Left hindlimb (tissue), 1 donor: ENCODE measurements around the gene CCDC12.
"Not testable (repeated sequence)": the region's sequence is repeated elsewhere in the genome, so short reads cannot be mapped to it uniquely, and the experiment has no call there.

Experiments used
- DNase-seq: peaks from one replicate; pipeline ENCODE4 v3.0.0-alpha.2; 2018

The CCDC12 gene

DNA sequence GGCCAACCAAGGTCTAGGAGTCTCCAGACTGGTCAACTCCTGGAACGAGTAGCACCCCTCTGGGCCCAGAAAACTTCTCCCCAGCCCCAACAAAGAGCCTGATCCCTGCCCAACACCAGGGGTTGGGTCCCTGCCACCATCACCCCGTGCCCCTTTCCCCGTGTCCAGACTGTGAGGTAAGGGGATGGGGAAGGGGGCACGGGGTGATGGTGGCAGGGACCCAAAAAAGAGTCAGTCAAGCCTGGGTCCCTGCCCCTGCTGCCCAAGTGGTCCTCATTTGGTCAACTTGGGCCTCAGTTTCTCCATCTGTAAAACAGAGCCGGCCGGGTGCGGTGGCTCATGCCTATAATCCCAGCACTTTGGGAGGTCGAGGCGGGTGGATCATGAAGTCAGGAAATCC, 1.8 kb upstream of the CCDC12 start:
- DNase-seq, result no peak

DNA sequence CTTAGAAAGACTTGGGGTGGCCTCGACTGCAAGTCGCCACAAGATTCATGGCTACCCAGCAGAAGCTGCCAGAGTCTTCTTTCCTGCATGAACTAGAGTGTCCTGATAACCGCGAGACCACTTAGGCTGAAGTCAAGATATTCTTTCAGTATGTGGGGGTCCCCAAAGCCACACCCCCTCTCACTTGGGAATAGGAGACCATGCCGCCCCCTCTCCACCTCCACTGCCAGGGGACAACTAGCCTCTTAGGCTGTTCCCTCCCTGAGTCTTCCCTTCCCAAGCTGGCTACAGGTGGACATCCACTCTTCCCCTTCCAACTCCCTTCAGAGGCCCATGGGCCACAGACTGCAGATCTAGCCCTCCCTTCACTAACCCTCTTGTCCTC, 1.3 kb upstream of the CCDC12 start:
- DNase-seq, result no peak

DNA sequence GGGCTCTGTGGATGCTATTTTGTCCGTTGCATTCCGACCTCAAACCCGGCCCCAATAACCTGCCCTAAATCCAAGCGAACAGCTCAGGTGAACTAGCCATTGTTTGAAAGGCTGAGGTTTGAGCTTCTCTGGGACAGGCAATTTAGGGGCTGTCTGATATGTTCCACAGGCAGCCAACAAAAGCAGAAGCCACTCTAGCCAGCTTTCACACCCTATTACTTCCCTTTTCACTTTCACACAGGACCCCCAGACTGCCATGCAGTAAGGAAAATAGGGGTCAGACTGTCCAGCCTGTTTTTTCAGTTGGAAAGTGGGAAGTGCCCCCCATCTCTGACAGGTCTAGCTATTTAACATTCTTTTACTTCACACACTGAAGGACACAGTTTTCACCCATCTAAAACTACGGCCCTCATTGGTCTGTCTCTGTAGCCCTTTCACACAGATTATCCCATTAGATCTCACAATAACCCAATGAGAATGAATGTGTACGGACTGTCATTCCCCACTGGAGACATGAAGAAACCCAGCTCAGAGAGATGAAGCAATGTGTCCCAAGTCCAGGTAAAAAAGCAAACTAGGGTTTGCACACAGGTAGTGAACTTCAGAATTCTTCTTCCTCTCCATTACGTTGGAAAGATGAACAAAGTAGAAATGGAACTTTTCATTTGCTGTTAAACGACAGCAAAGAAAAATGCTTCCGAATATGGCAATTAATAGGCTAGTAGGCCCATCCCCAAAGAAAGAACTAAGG, 1.9 kb downstream of the CCDC12 start:
- DNase-seq, result no peak

DNA sequence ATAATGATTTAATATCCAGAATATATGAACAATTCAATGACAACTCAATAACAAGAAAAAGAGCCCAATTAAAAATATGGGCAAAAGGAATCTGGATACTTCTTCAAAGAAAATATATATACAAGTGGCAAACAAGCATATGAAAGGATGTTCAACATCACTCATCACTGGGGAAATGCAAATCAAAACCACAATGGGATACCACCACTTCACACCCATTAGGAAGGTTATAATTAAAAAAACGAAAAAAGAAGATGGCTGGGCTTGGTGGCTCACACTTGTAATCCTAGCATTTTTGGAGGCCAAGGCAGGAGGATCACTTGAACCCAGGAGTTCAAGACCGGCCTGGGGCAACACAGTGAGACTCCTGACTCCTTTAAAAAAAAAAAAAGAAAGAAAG, 4.1 kb downstream of the CCDC12 start:
- DNase-seq, result no peak

DNA sequence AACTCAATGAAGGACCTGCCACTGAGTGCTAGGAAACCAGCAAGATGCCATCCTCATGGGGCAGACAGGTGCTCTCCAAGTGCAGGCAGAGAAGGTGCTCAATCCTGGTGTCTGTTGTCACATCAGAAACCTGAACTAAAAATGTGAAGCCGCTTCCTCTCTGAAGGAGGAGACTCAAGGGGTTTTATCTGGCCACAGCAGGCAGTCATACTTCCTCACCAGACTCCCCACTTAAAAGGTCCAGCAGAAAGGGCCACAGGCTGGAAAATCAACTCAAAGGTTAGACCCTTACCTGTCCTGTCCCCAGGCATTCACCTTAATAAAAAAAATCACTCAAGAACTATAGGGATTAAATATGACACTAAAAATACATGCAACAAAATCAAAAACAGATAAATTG, 4.8 kb downstream of the CCDC12 start:
- DNase-seq, result no peak

DNA sequence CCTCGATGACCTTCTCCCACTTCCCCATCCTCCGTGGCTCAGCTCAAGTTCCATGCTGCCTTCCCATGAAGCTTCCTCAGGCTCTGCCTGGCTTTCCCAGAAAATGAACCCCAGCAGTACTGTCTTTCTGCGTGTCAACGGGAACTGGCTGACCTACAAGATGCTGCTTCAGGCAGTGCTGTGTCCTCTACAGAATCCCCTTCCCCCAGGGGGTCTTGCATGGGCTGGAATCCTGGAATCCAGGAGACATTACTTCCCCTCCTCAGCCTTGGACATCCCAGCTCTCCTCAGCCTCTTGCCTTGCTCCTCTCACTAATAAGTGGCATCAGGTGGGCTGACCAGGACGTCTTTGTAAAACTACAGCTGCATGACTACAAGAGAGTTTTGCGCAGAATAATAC, 5.4 kb downstream of the CCDC12 start:
- DNase-seq, result no peak

DNA sequence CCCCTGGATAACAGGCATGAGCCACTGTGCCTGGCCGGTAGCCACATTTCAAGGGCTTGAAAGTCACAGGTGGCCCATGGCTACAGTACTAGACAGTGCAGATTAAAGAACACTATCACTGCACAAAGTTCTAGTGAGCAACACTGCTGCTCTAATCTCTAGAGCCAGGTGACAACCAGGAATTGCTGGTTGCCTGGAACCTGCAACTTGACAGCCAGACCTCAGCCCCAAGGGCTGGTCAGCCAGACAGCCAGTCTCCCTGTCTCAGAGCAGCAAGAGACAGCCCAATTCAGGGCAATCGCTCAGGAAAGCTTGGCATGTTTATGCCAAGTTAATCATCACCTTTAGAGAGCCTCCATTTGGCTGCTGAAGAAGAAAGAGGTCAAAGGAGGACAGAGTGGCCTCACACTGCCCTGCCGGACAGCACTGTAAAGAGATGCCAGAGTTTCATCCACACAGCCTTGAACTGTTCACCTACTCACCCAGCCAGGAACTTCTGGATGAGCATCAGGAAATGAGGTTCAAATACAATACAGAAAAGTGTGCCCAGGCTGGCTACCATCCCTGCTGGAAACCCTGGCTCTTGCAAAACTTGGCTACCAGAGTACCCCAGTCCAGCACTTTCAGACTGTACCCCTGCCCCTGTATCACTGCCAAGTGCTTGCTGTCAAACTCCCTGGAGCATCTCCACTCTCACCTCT, 6.0 kb downstream of the CCDC12 start:
- no peak for DNase-seq

DNA sequence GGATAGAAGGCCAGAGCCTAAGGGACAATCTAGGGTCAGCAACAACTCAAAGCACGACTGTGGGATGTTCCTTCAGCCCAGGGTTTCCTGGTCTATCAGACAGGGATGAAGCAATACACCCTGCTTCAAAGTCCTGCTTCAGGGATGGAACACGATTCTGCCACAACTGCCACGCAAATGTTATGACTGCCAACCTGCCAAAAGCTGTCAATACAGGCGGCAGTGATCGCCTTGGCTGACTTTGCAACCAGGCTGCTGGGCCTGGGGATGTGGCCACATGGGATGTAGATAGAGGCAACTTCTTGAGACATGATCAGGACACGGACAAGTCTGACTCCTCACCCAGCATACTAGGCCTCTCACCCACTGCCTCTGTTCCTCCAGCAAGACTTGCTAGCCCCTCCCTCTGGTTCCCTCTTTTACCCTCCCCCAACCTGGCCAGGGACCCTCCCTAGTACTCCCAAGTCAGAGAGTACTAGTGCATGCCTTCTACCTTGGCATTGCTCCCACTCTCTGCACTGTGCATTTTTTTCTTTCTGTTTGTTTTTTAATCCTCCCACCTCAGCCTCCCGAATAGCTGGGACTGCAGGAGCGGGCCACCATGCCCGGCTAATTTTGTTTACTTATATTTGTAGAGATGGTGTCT, 7.6 kb downstream of the CCDC12 start:
- DNase-seq, result no peak

DNA sequence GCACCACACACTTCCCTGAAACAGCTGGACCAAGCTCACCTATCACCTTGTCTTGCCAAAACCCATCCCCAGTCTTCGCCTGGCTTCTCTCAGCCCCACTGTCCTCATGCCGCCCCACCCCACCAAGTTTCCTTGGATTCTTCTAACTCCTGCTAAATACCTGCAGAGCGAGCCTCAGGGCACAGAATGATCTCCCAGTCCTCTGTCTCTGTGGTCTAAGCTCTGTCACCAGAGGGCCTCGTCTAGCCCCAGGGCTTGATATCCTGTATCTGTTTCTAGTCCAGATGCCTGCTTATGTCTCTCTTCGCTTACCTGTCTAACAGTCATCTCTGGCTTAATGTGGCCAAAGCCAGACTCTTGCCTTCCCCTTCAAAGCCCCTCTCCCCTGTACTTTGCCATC, 9.7 kb downstream of the CCDC12 start:
- DNase-seq, result no peak

DNA sequence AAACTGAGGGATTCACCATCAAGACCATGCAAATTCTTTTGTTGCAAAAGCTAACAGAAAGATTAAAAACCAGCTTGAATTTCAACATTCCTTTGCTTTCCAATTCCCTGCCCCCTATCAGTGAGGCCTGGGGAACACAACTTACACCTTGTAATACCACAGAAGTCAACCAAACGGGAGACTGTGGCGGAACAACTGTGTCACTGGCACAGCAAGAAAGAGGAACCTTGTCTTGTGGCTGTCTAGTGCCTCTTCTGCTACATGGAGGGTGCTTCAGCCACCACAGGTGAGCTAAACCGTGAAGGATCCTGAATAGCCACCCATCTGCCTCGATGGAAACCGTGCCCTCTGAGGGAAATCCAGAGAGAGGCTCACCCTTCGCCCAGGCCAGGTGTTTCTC, 11.4 kb downstream of the CCDC12 start:
- no peak for DNase-seq

DNA sequence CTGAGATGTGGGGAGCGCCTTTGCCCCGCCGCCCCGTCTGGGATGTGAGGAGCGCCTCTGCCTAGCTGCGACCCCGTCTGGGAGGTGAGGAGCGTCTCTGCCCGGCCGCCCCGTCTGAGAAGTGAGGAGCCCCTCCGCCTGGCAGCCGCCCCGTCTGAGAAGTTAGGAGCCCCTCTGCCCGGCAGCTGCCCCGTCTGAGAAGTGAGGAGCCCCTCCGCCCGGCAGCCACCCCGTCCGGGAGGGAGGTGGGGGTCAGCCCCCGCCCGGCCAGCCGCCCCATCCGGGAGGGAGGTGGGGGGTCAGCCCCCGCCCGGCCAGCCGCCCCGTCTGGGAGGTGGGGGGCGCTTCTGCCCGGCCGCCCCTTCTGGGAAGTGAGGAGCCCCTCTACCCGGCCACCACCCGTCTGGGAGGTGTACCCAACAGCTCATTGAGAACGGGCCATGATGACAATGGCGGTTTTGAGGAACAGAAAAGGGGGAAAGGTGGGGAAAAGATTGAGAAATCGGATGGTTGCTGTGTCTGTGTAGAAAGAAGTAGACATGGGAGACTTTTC, 12.4 kb downstream of the CCDC12 start:
- not testable (repeated sequence) for DNase-seq

DNA sequence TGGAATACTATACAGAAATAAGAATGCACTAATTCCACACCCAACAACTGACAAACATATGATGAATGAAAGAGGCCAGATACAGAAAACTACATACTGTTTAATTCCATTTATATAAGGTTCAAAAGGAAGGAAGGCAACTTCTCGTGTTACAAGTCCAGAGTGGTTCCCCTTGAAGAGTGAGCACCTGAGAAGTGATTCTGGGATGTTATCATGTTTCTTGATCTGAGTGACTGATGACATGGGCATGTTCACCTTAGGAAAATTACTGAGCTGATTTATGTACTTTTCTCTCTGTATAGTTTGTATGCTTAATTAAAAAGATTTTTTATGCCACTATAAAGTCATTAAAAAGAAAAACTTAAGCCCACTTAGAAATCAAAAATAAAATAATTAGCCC, 13.6 kb downstream of the CCDC12 start:
- no peak for DNase-seq

DNA sequence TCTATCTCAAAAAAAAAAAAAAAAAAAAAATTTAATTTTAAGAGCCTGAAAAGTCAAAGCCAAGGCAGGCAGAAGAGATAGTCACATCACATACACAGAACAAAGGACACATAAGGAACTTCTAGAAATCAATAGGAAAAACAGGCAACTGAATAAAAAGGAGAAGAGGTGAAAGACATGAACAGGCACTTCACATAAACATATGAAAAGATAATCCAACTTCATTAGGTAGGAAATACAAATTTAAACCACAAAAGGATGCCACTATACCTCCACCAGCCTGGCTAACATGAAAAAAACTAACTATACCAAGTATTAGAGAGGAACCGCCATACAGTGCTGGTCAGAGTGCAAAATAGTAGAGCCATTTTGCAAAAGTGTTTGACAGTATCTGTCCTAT, 14.1 kb downstream of the CCDC12 start:
- DNase-seq, result no peak

DNA sequence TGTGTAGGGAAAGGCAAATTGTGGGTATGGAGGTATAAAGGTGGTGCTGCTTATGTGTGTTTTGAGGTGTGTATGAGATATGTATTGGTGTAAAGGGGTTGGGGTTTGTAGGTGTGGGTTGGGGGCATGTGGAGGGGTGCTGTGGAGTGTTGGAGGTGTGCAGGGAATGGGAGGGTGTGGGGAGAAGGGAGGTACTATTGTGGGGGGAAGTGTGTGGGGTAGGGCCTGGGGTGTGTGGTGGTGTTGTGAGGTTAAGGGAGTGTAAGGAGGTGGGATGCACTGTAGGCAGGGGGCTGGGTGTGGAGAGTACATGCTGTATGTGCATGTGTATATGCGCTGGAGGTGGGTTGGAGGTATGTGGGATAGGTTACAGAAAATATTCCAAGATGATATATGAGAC, 15.7 kb downstream of the CCDC12 start:
- DNase-seq, result no peak

DNA sequence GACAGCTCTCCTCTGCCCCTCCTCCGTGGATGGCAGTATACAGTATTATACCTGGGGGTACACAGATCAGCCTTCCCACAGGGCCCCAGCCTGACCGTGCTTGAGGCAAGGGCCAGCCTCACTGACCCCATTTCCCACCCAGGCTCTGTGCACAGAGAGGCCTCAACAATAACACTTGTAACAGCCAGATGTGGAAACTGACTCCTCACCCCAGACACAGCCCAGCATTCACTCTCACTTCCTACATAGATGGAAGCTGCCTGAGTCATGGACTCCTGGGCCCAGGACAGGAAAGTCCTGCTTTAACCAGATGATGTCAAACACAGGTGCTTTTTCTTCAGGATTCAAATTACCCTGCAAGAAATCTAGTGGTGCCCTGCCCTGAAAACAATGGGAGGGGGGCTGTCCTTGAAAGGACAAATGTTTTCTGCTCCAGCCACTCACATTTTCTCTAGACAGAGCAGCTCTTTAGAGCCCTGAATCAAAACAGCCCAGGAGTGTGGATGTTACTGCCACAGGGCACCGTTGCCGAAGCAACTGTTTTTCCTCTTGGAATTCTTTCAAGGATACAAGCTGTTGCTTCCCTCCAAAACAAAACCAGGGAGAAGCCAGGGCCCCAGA, 16.4 kb downstream of the CCDC12 start:
- no peak for DNase-seq

DNA sequence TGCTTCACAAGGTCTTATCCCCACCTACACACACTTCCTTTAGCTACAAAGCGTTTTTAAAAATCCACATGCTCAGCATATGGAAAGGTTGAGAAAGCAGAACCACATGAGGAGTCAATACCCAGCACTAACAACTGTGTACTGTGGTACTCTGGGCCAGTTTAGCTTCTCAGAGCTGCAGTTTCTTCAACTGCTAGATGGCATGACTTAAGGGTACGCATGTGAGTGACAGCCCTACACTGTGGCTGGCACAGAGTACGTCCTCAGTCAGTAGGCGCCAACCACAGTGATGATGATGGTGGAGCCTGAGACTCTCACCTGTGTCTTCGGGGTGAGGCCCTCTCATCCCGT, 17.4 kb downstream of the CCDC12 start:
- no peak for DNase-seq

DNA sequence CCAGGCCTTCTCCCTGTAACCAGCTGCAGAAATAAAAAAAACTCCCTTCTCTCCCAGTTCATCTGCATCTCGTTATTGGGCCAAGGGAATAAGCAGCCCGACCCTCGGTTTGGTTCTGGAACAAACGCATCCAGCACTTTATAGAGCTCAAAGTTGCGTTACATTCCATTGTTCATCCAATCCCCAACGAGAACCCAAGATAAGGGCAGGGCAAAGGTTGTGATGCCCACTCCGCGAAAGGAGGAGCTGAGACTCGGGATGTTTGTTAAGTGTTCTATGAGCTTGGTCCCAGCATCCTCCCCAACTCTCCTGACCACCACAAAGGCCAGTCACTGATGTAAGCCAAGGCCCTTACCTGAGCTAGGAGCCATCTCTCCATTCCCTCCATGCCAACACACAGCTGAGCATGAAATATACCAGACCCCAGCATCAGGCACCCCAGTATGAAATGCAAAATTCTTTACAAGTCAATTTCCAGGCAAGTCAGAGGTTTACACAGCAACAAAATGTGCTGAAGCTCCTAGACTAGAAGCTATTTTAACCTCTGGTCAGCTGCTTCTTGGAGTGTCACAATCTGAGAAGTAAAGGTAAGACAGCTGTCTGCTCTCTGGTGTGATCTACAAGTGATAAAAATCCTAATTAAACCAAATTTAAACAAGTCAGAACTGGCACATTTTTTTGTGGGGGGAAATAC, 17.9 kb downstream of the CCDC12 start:
- DNase-seq, result no peak

DNA sequence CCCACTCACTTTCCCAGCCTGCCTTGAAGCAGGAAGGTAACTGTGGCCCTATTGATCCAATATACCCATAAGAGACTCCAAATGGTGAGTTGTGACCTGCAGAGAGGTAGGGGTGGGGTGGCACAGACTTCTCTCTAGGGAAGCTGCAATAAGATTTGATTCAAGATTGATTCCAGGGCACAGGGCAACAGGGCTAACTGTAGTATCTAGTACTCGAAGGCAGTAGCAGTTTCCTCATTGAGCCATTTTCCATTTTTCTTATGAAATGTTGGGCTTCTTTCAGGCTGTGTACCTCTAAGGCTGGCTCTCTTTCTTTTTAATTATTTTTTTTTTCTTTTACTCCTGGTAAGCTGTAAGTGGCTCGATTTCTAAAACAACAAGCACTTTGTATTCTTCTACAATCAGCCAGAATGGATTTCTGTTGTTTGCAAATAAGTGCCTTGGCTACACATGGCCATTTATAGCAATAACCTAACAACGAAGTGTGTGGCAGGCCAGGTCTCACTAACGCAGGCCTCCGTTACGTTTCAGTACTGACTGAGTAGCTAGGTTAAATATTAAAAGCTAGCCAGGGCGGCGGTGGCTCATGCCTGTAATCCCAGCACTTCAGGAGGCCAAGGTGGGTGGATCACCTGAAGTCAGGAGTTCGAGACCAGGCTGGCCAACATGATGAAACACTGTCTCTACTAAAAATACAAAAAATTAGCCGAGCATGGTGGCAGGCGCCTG, 19.3 kb downstream of the CCDC12 start:
- no peak for DNase-seq

DNA sequence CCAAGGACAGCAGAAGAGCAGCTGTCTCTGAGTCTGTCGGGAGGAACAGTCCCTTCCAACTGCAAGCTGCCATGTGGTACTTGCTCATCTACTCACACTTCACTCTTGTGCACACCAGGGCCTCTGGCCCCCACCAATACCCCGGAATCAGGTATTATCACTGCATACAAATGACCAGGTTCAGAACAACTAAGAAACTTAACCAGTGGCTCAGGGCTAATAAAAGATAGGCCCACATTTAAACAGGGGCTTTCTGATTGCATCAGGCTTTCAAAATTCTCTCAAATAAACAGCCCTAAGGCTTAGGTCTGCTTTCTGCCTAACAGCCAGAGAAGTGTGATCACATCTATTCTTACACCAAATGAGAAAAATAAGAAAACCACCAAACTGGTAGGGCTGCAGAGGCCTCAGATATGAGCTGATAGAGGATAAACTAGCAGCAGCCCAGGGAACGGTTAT, 20.7 kb downstream of the CCDC12 start:
- DNase-seq, result no peak

DNA sequence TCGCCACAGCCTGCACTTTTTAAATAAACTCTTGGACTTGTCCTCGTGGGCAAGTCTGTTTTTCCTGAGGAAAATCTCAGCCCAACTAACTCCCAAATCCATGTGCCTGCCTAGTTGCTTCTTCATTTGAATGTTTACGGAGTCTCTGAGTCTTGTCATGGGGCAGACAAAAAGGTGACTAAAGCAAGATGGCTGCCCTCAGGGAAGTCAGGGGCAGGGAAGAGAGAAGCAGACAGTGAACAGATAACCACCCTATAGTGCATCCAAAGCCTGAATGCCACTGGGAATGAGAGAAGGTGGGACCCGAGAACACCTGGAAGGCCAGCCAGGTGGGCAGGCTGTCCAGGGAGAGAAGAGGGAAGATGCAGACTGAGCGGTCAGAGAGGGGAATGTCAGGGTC, 21.4 kb downstream of the CCDC12 start:
- DNase-seq, result no peak

DNA sequence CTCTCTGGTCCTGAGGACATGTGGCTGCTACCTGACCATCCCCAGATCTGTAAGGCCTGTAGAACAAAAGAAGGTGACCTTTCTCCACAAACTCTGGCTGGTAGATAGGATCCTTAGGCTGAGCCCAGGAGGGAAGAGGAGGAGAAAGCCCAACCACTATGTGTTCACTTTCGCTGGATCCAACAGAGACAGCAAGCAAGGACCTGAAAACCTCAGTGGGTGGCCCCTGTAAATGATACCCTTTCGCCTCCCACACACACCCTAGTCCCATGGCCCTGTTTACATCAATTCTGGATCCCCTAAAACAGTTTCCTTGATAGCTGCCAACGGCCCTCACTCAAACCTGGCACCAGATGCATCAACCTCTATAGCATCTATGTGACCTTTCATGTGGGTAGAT, 22.4 kb downstream of the CCDC12 start:
- DNase-seq, result no peak
